ENCODE measurements around the gene BTAF1. TPM values are rescaled to one million over a fixed set of nuclear protein-coding genes. Genes with fewer than 3 reads are reported as not detected.
"Not testable (repeated sequence)": the region's sequence is repeated elsewhere in the genome, so short reads cannot be mapped to it uniquely, and the experiment has no call there.

The BTAF1 gene
- total RNA-seq, 4 donors from 2014 or later = 23.9 to 58.6 (median 37.0) TPM

DNA sequence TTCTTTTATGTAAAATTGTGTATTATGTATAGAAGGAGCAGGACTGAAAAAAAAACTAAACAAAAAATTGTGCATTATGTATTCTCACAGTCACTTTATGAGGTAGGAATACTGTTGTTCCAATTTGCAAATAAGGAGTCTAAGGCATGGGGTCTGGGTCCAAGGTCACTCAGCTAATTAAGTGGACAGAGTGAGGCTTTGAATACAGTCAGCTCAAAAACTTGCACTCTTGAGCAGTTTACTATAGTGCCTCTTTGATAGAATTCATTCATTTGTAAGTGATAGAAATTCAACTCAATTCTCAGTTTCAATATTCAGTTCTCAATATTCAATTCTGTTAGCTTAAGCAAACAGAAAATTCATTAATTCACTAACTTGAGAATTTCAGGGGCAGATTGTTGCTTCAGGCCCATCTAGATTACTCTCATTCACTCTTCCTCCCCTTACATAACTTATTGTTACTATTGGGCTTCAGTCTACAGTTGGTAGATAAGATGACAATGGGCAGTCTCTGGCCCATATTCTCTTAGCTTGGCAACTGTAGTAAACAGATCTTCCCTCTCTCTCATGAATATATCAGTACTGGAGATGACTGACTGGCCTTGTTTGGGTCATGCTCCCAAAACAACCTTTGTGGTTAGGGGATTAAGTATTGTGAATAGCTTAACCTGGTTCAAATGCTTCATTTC lies 86.6 kb downstream of the BTAF1 start:
- H3K4me3 ChIP-seq = no peak overlapping the region
- in situ Hi-C loops (cut with MboI; ENCODE audit: low pct_ligation_motif_present in 1 of 4, low pct_unique_long_range_greater_than_20kb in 1 of 4, low sequenced_read_pairs in 3 of 4) = no loop called here
- H3K4me1 ChIP-seq = no peaks in the 10 kb centered on the region
- H3K9me3 ChIP-seq = no peaks in the 10 kb centered on the region
- intact Hi-C loops (cut with DNase I; ENCODE audit: low total_unique reads) = no loop called here
- H3K36me3 ChIP-seq = peaks cover 0 to 44% (median 13%) of the 10 kb centered on the region in 4 donors
- H3K27ac ChIP-seq = no peak overlapping the region
- TF ChIP-seq POLR2A (IDR thresholded peaks at IDR 0.05) (no peak), POLR2AphosphoS5 (IDR thresholded peaks at IDR 0.05) (no peak), EP300 (IDR thresholded peaks at IDR 0.05; ENCODE audit: low read depth) (no peak), CTCF (IDR thresholded peaks at IDR 0.05) (no peak)
- DNase-seq = no peak
- no peaks in the 10 kb centered on the region for H3K27me3 ChIP-seq

DNA sequence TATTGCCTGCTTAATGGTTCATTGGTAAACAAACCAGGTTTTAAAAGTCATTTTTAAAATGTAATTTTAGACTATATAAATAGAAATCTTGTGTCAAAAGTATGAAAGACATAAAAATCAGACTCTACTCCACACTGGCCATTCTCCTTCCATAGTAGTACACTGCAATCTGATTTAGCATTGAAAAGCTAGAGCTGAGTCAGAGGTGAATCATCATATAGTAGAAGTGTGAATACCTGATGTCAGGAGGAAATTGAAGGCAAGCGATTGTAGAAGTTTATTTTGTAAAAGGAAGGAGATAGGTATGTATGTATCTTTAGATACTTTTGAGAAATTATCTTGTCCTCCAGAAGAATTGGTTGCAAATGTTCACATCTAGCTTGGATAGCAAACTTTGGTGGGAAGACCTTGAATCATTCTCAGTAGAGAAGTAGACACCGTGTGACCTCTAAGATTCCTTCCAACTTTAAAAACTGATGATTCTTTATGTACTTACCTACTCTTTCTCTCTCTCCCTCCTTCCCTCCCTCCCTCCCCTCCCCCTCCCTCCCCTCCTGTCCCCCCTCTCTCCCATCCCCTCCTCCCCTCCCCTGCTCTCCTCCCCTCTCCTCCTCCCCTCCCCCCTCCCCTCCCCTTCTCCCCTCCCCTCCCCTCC lies 88.1 kb downstream of the BTAF1 start:
- no peaks in the 10 kb centered on the region for H3K27me3 ChIP-seq
- H3K4me1 ChIP-seq = no peaks in the 10 kb centered on the region
- TF ChIP-seq EP300 (IDR thresholded peaks at IDR 0.05; ENCODE audit: low read depth) (no peak), POLR2A (IDR thresholded peaks at IDR 0.05) (no peak), POLR2AphosphoS5 (IDR thresholded peaks at IDR 0.05) (no peak), CTCF (IDR thresholded peaks at IDR 0.05) (no peak)
- peaks cover 0 to 51% (median 18%) of the 10 kb centered on the region in 4 donors for H3K36me3 ChIP-seq
- no peaks in the 10 kb centered on the region for H3K9me3 ChIP-seq
- intact Hi-C loops (cut with DNase I; ENCODE audit: low total_unique reads) = no loop called here
- DNase-seq = no peak
- in situ Hi-C loops (cut with MboI; ENCODE audit: low pct_ligation_motif_present in 1 of 4, low pct_unique_long_range_greater_than_20kb in 1 of 4, low sequenced_read_pairs in 3 of 4) = no loop called here
- no peak overlapping the region for H3K4me3 ChIP-seq
- WGBS, 2 donors (ENCODE audit: low coverage in 1 of 2) = 84 to 91% methylated on average over 2 of the region's 2 CpGs
- H3K27ac ChIP-seq = no peak overlapping the region

GRCh38 chr10:92014620-92015019 lies 91.0 kb downstream of the BTAF1 start:
- 74 to 80% methylated on average over 1 of the region's 1 CpG for WGBS, 2 donors (ENCODE audit: low coverage in 1 of 2)
- intact Hi-C loops (cut with DNase I; ENCODE audit: low total_unique reads) (no loop called here), in situ Hi-C loops (cut with MboI; ENCODE audit: low pct_ligation_motif_present in 1 of 4, low pct_unique_long_range_greater_than_20kb in 1 of 4, low sequenced_read_pairs in 3 of 4) (no loop called here)
- H3K36me3 ChIP-seq = peaks cover 0 to 62% (median 21%) of the 10 kb centered on the region in 4 donors
- no peak overlapping the region for H3K4me3 ChIP-seq
- TF ChIP-seq CTCF (IDR thresholded peaks at IDR 0.05) (no peak), POLR2AphosphoS5 (IDR thresholded peaks at IDR 0.05) (no peak), POLR2A (IDR thresholded peaks at IDR 0.05) (no peak), EP300 (IDR thresholded peaks at IDR 0.05; ENCODE audit: low read depth) (no peak)
- no peaks in the 10 kb centered on the region for H3K4me1 ChIP-seq
- H3K27ac ChIP-seq = no peak overlapping the region
- no peaks in the 10 kb centered on the region for H3K27me3 ChIP-seq
- H3K9me3 ChIP-seq = no peaks in the 10 kb centered on the region
- DNase-seq = no peak

DNA sequence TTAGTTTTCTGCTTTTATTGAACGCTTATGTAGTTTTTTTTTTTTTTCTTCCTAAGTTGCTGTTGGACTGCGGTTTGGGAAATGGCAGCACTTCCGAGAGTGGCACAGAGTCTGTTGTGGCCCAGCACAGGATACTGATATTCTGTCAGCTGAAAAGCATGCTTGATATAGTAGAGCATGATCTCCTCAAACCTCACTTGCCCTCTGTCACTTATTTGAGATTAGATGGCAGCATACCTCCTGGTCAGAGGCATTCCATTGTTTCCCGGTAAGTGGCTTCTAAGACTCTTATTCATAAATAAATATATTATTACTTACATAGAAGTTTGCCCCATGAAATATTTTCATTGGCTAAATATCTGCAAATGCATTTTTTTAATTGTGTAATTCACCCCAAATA lies 101.1 kb downstream of the BTAF1 start:
- Histone ChIP-seq H3K4me3 (no peak overlapping the region), H3K27ac (no peak overlapping the region), H3K4me1 (no peaks in the 10 kb centered on the region), H3K27me3 (no peaks in the 10 kb centered on the region), H3K9me3 (no peaks in the 10 kb centered on the region), H3K36me3 (peaks cover 0 to 61% (median 24%) of the 10 kb centered on the region in 4 donors)
- no peak for DNase-seq
- 86 to 95% methylated on average over 1 to 4 of the region's 4 CpGs for WGBS, 2 donors (ENCODE audit: low coverage in 1 of 2)
- in situ Hi-C loops (cut with MboI; ENCODE audit: low pct_ligation_motif_present in 1 of 4, low pct_unique_long_range_greater_than_20kb in 1 of 4, low sequenced_read_pairs in 3 of 4) (no loop called here), intact Hi-C loops (cut with DNase I; ENCODE audit: low total_unique reads) (no loop called here)
- no peak for TF ChIP-seq POLR2A (IDR thresholded peaks at IDR 0.05)
- TF ChIP-seq POLR2AphosphoS5 (IDR thresholded peaks at IDR 0.05) = no peak
- TF ChIP-seq EP300 (IDR thresholded peaks at IDR 0.05; ENCODE audit: low read depth) = no peak
- TF ChIP-seq CTCF (IDR thresholded peaks at IDR 0.05) = no peak

- intact Hi-C loops (cut with DNase I; ENCODE audit: low total_unique reads); H3K9me3 ChIP-seq; H3K4me3 ChIP-seq; H3K27me3 ChIP-seq; H3K27ac ChIP-seq; DNase-seq; H3K4me1 ChIP-seq; in situ Hi-C loops (cut with MboI; ENCODE audit: low pct_ligation_motif_present in 1 of 4, low pct_unique_long_range_greater_than_20kb in 1 of 4, low sequenced_read_pairs in 3 of 4): not testable (repeated sequence)
- peaks cover 0 to 56% (median 22%) of the 10 kb centered on the region in 4 donors for H3K36me3 ChIP-seq
- 91 to 100% methylated on average over 1 to 3 of the region's 3 CpGs for WGBS, 2 donors (ENCODE audit: low coverage in 1 of 2)
Observed at GRCh38 chr10:92025340-92025739, 101.8 kb downstream of the BTAF1 start.
